ENCODE data around the gene CXXC4. TPM values are rescaled to one million over a fixed set of nuclear protein-coding genes. Genes with fewer than 3 reads are reported as not detected.

Gene CXXC4
- total RNA-seq, 1 donor from 2014 or later = not detected

DNA sequence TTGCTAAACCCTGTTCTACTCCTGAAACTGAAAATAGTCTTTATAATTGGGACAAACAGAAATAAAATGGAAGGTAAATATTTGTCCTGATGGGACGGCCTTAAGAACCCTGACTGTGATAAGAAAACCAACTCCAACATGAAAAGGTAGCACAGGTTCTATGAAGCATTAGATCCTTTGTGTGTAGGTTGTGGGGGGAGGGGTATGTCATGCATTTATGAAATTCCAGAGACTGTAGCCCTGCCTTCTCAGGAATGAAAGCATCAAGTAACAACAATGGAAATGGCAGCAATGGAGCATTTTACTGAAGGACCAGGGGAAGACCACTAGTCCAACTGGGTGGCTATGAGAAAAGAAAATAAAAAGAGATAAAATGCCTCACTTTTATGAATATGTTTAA lies 23.9 kb downstream of the CXXC4 start:
- Mint-ChIP-seq H3K4me1 (ENCODE audit: low read depth) (no peaks in the 10 kb centered on the region), H3K27ac (no peak overlapping the region), H3K27me3 (ENCODE audit: low read depth) (no peaks in the 10 kb centered on the region), H3K9me3 (no peaks in the 10 kb centered on the region), H3K4me3 (ENCODE audit: low read depth) (no peak overlapping the region), H3K36me3 (ENCODE audit: low read depth) (no peaks in the 10 kb centered on the region)
- intact Hi-C loops (cut with micrococcal nuclease) = no loop called here
- no peak for DNase-seq (ENCODE audit: low spot score)

- no peaks in the 10 kb centered on the region for H3K9me3 Mint-ChIP-seq
- no peaks in the 10 kb centered on the region for H3K36me3 Mint-ChIP-seq (ENCODE audit: low read depth)
- H3K4me3 Mint-ChIP-seq (ENCODE audit: low read depth) = no peak overlapping the region
- intact Hi-C loops (cut with micrococcal nuclease) = no loop called here
- H3K27ac Mint-ChIP-seq = no peak overlapping the region
- no peaks in the 10 kb centered on the region for H3K27me3 Mint-ChIP-seq (ENCODE audit: low read depth)
- DNase-seq (ENCODE audit: low spot score) = no peak
- no peaks in the 10 kb centered on the region for H3K4me1 Mint-ChIP-seq (ENCODE audit: low read depth)
Measured at GRCh38 chr4:104469794-104470193, 24.9 kb downstream of the CXXC4 start.

- Mint-ChIP-seq H3K27ac (no peak overlapping the region), H3K36me3 (ENCODE audit: low read depth) (no peaks in the 10 kb centered on the region), H3K9me3 (no peaks in the 10 kb centered on the region), H3K4me3 (ENCODE audit: low read depth) (no peak overlapping the region), H3K4me1 (ENCODE audit: low read depth) (no peaks in the 10 kb centered on the region), H3K27me3 (ENCODE audit: low read depth) (no peaks in the 10 kb centered on the region)
- intact Hi-C loops (cut with micrococcal nuclease) = no loop called here
- no peak for DNase-seq (ENCODE audit: low spot score)
Measured at GRCh38 chr4:104465619-104466018, 29.1 kb downstream of the CXXC4 start.

- intact Hi-C loops (cut with micrococcal nuclease) = no loop called here
- Mint-ChIP-seq H3K27ac (no peak overlapping the region), H3K9me3 (no peaks in the 10 kb centered on the region), H3K4me1 (ENCODE audit: low read depth) (no peaks in the 10 kb centered on the region), H3K27me3 (ENCODE audit: low read depth) (no peaks in the 10 kb centered on the region), H3K36me3 (ENCODE audit: low read depth) (no peaks in the 10 kb centered on the region), H3K4me3 (ENCODE audit: low read depth) (no peak overlapping the region)
- no peak for DNase-seq (ENCODE audit: low spot score)
Measured at GRCh38 chr4:104465201-104465600, 29.5 kb downstream of the CXXC4 start.

- no peaks in the 10 kb centered on the region for H3K36me3 Mint-ChIP-seq (ENCODE audit: low read depth)
- no peaks in the 10 kb centered on the region for H3K27me3 Mint-ChIP-seq (ENCODE audit: low read depth)
- H3K4me3 Mint-ChIP-seq (ENCODE audit: low read depth) = no peak overlapping the region
- no peak for DNase-seq (ENCODE audit: low spot score)
- no peak overlapping the region for H3K27ac Mint-ChIP-seq
- H3K9me3 Mint-ChIP-seq = no peaks in the 10 kb centered on the region
- intact Hi-C loops (cut with micrococcal nuclease) = no loop called here
- no peaks in the 10 kb centered on the region for H3K4me1 Mint-ChIP-seq (ENCODE audit: low read depth)
Measured at GRCh38 chr4:104462641-104463040, 32.1 kb downstream of the CXXC4 start.

DNA sequence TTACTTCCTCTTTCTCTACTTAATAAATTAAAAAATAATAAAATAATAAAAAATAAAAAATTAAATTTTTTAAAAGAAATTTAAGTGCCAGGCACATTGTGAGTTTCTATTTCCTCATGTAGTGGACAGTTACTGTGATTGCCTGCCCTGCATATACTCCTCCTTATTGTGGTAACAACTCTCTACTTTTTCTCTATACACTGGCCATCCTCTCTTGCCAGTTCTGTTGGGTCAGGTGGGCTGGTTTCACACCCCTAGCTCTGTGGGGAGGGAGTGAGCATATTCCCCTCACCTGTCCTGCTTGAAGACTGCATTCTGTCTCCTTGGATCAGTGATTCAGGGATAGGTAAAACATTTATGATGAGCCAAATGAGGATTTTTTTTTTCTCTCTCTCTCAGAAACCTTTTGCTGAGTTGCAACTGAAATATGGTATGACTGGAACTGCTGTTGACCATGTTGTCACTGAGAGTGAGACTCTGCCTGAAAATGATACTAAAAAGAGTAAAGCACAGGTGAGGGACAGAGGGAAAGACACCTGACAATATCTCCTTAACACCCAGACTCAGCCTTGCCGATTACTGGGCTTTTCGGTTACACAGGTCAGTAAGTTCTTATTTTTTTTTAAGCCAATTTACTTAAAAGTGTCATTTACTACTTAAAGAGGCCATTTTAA lies 37.2 kb downstream of the CXXC4 start:
- intact Hi-C loops (cut with micrococcal nuclease) = no loop called here
- Mint-ChIP-seq H3K4me3 (ENCODE audit: low read depth) (no peak overlapping the region), H3K27me3 (ENCODE audit: low read depth) (no peaks in the 10 kb centered on the region), H3K27ac (no peak overlapping the region), H3K9me3 (no peaks in the 10 kb centered on the region), H3K4me1 (ENCODE audit: low read depth) (no peaks in the 10 kb centered on the region), H3K36me3 (ENCODE audit: low read depth) (no peaks in the 10 kb centered on the region)
- DNase-seq (ENCODE audit: low spot score) = no peak

DNA sequence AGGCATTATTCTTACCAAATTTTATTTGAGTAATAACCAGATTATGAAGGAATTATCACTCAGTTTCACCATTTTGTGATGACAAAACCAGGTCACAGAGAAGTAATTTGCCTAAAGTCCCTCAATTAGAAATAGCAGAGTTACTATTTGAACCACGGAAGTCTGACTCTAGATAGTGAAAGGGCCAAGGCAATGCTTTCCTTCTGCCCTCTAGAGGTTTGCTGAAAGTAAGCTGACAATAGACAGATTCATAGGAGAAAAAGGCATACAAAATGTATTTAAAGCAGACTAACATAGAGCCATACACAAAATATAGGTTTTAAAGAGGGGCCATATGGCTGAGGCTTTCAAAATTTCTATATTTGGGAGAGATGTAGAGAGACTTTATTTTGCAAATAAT lies 43.1 kb downstream of the CXXC4 start:
- no peaks in the 10 kb centered on the region for H3K4me1 Mint-ChIP-seq (ENCODE audit: low read depth)
- H3K4me3 Mint-ChIP-seq (ENCODE audit: low read depth) = no peak overlapping the region
- DNase-seq (ENCODE audit: low spot score) = no peak
- intact Hi-C loops (cut with micrococcal nuclease) = no loop called here
- no peaks in the 10 kb centered on the region for H3K27me3 Mint-ChIP-seq (ENCODE audit: low read depth)
- no peaks in the 10 kb centered on the region for H3K9me3 Mint-ChIP-seq
- no peak overlapping the region for H3K27ac Mint-ChIP-seq
- H3K36me3 Mint-ChIP-seq (ENCODE audit: low read depth) = no peaks in the 10 kb centered on the region

- Mint-ChIP-seq H3K36me3 (ENCODE audit: low read depth) (no peaks in the 10 kb centered on the region), H3K4me1 (ENCODE audit: low read depth) (no peaks in the 10 kb centered on the region), H3K27me3 (ENCODE audit: low read depth) (no peaks in the 10 kb centered on the region), H3K9me3 (no peaks in the 10 kb centered on the region), H3K27ac (no peak overlapping the region), H3K4me3 (ENCODE audit: low read depth) (no peak overlapping the region)
- intact Hi-C loops (cut with micrococcal nuclease) = no loop called here
- DNase-seq (ENCODE audit: low spot score) = no peak
Measured at GRCh38 chr4:104449537-104449936, 45.2 kb downstream of the CXXC4 start.

- no peak for DNase-seq (ENCODE audit: low spot score)
- H3K9me3 Mint-ChIP-seq = no peaks in the 10 kb centered on the region
- H3K27me3 Mint-ChIP-seq (ENCODE audit: low read depth) = no peaks in the 10 kb centered on the region
- no peaks in the 10 kb centered on the region for H3K4me1 Mint-ChIP-seq (ENCODE audit: low read depth)
- H3K27ac Mint-ChIP-seq = no peak overlapping the region
- H3K36me3 Mint-ChIP-seq (ENCODE audit: low read depth) = no peaks in the 10 kb centered on the region
- intact Hi-C loops (cut with micrococcal nuclease) = no loop called here
- no peak overlapping the region for H3K4me3 Mint-ChIP-seq (ENCODE audit: low read depth)
Measured at GRCh38 chr4:104447294-104447693, 47.4 kb downstream of the CXXC4 start.

- H3K27me3 Mint-ChIP-seq (ENCODE audit: low read depth) = no peaks in the 10 kb centered on the region
Measured at GRCh38 chr4:104446431-104447278, 48.0 kb downstream of the CXXC4 start.

DNA sequence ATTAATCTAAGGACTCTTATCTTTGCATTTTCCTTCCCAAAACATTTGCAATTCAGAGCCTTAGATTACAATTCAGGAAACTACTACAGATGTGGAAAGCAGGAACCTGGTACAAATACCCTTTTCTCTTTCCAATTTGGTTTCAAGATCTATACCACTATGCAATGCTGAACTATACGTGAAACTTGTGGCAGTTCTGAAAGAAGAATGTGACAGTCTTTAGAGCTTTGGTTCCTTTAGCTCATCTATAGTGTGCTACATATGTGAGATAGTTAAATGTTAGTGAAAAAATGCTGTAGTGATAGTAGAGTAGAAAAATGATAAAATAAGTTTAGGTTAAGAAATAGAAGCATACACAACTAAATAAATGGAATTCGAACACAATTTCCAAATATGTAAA lies 50.0 kb downstream of the CXXC4 start:
- H3K9me3 Mint-ChIP-seq = peaks cover 3% of the 10 kb centered on the region
- no peaks in the 10 kb centered on the region for H3K27me3 Mint-ChIP-seq (ENCODE audit: low read depth)
- no peaks in the 10 kb centered on the region for H3K4me1 Mint-ChIP-seq (ENCODE audit: low read depth)
- H3K36me3 Mint-ChIP-seq (ENCODE audit: low read depth) = no peaks in the 10 kb centered on the region
- H3K4me3 Mint-ChIP-seq (ENCODE audit: low read depth) = no peak overlapping the region
- no peak for DNase-seq (ENCODE audit: low spot score)
- intact Hi-C loops (cut with micrococcal nuclease) = no loop called here
- no peak overlapping the region for H3K27ac Mint-ChIP-seq

More at GRCh38 chr4:104446431-104447278, 48.0 kb downstream of the CXXC4 start:
- H3K4me1 Mint-ChIP-seq (ENCODE audit: low read depth) = no peaks in the 10 kb centered on the region
- no peaks in the 10 kb centered on the region for H3K9me3 Mint-ChIP-seq
- H3K36me3 Mint-ChIP-seq (ENCODE audit: low read depth) = no peaks in the 10 kb centered on the region
- intact Hi-C loops (cut with micrococcal nuclease) = no loop called here
- no peak for DNase-seq (ENCODE audit: low spot score)
- no peak overlapping the region for H3K4me3 Mint-ChIP-seq (ENCODE audit: low read depth)
- H3K27ac Mint-ChIP-seq = no peak overlapping the region

GRCh38 chr4:104436542-104436941 lies 58.2 kb downstream of the CXXC4 start:
- intact Hi-C loops (cut with micrococcal nuclease) = no loop called here
- H3K4me1 Mint-ChIP-seq (ENCODE audit: low read depth) = no peaks in the 10 kb centered on the region
- H3K27ac Mint-ChIP-seq = no peak overlapping the region
- H3K4me3 Mint-ChIP-seq (ENCODE audit: low read depth) = no peak overlapping the region
- H3K9me3 Mint-ChIP-seq = peaks cover 7% of the 10 kb centered on the region
- no peak for DNase-seq (ENCODE audit: low spot score)
- no peaks in the 10 kb centered on the region for H3K36me3 Mint-ChIP-seq (ENCODE audit: low read depth)
- no peaks in the 10 kb centered on the region for H3K27me3 Mint-ChIP-seq (ENCODE audit: low read depth)

- DNase-seq (ENCODE audit: low spot score) = no peak
- H3K27me3 Mint-ChIP-seq (ENCODE audit: low read depth) = no peaks in the 10 kb centered on the region
- H3K4me3 Mint-ChIP-seq (ENCODE audit: low read depth) = no peak overlapping the region
- H3K36me3 Mint-ChIP-seq (ENCODE audit: low read depth) = no peaks in the 10 kb centered on the region
- intact Hi-C loops (cut with micrococcal nuclease) = no loop called here
- no peak overlapping the region for H3K27ac Mint-ChIP-seq
- no peaks in the 10 kb centered on the region for H3K4me1 Mint-ChIP-seq (ENCODE audit: low read depth)
- H3K9me3 Mint-ChIP-seq = no peaks in the 10 kb centered on the region
Measured at GRCh38 chr4:104429150-104429741, 65.4 kb downstream of the CXXC4 start.

Measured in activated T-helper 2 cell treated with anti-CD3 and anti-CD28 coated beads, Interferon-gamma antibody, Interleukin-2, Interleukin-4, amounts not matched to agents 10 μg/mL and 5 μg/mL and 100 μg/mL, durations not matched to agents 14 hours and 24 hours and 36 hours (primary cell).